ENCODE measurements around the gene FADD. TPM values are rescaled to one million over a fixed set of nuclear protein-coding genes. Genes with fewer than 3 reads are reported as not detected.

FADD gene
- polyA plus RNA-seq, 3 donors = 5.4 to 9.5 (median 7.7) TPM

DNA sequence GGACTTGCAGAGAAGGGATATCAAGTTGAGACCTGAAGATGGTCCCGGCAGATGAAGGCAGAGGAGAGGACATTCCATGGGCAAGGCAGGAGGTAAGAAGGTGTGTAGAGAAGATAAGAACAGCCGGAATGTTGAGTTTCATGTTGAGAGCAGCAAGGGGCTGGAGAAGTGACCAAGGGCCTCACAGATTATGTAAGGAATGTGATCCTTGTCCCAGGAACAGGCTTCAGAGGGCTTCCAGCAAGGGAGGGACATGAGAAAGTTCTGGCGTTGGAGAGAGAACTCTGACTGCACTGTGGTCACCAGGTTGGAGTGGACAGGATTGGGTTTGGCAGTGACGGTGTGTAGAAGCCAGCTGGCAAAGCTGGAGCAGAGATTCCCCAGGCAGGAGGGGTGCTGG lies 39.8 kb downstream of the FADD start:
- TF ChIP-seq, protein P1, sequence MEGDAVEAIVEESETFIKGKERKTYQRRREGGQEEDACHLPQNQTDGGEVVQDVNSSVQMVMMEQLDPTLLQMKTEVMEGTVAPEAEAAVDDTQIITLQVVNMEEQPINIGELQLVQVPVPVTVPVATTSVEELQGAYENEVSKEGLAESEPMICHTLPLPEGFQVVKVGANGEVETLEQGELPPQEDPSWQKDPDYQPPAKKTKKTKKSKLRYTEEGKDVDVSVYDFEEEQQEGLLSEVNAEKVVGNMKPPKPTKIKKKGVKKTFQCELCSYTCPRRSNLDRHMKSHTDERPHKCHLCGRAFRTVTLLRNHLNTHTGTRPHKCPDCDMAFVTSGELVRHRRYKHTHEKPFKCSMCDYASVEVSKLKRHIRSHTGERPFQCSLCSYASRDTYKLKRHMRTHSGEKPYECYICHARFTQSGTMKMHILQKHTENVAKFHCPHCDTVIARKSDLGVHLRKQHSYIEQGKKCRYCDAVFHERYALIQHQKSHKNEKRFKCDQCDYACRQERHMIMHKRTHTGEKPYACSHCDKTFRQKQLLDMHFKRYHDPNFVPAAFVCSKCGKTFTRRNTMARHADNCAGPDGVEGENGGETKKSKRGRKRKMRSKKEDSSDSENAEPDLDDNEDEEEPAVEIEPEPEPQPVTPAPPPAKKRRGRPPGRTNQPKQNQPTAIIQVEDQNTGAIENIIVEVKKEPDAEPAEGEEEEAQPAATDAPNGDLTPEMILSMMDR (IDR thresholded peaks at IDR 0.05) = no peak
- Histone ChIP-seq H3K4me3 (replicated peaks in 1 of 3; ENCODE audit: low read depth in 2 of 3, low read length in 3 of 3) (no peak overlapping the region), H3K27ac (ENCODE audit: low read depth in 1 of 2, low read length in 2 of 2) (no peak overlapping the region), H3K9me3 (replicated peaks in 1 of 2; ENCODE audit: control insufficient read depth in 1 of 2, insufficient read depth in 1 of 2, low read length in 2 of 2) (no peaks in the 10 kb centered on the region), H3K36me3 (replicated peaks in 1 of 2; ENCODE audit: control insufficient read depth in 1 of 2, insufficient read depth in 2 of 2, low read length in 2 of 2) (no peaks in the 10 kb centered on the region), H3K4me2 (replicated peaks; ENCODE audit: extremely low read depth, low read length, poor library complexity, severe bottlenecking) (no peak overlapping the region), H4K20me1 (ENCODE audit: insufficient read depth, low read length) (no peaks in the 10 kb centered on the region), H3K79me2 (ENCODE audit: insufficient read depth, low read length) (no peaks in the 10 kb centered on the region), H2AFZ (ENCODE audit: insufficient read depth, low read depth, low read length, poor library complexity, severe bottlenecking) (no peak overlapping the region), H3K27me3 (ENCODE audit: control insufficient read depth in 2 of 2, insufficient read depth in 2 of 2, low read length in 2 of 2) (peaks cover 0 to 3% of the 10 kb centered on the region in 2 donors), H3K4me1 (ENCODE audit: control insufficient read depth in 1 of 2, insufficient read depth in 2 of 2, low read length in 2 of 2) (no peaks in the 10 kb centered on the region), H3K9ac (ENCODE audit: insufficient read depth, low read length, poor library complexity, severe bottlenecking) (no peak overlapping the region)
- DNase-seq = no peak
- WGBS (ENCODE audit: insufficient coverage) = 94% methylated on average over 4 of the region's 4 CpGs
- Mint-ChIP-seq H3K36me3 (no peaks in the 10 kb centered on the region), H3K27ac (no peak overlapping the region), H3K4me3 (peak overlapping the region in 1 of 2 donors; percentile 17), H3K9me3 (peaks cover 2 to 13% (median 7%) of the 10 kb centered on the region in 7 donors), H3K27me3 (ENCODE audit: low read depth in 3 of 3) (peaks cover 17 to 22% (median 20%) of the 10 kb centered on the region in 3 donors), H3K4me1 (no peaks in the 10 kb centered on the region)
- intact Hi-C loops (cut with micrococcal nuclease) = no loop called here

- Mint-ChIP-seq H3K4me3 (no peak overlapping the region), H3K36me3 (no peaks in the 10 kb centered on the region), H3K27me3 (ENCODE audit: low read depth in 3 of 3) (peaks cover 17 to 22% (median 21%) of the 10 kb centered on the region in 3 donors), H3K4me1 (no peaks in the 10 kb centered on the region), H3K9me3 (peaks cover 2 to 13% (median 7%) of the 10 kb centered on the region in 7 donors), H3K27ac (no peak overlapping the region)
- DNase-seq = no peak
- intact Hi-C loops (cut with micrococcal nuclease) = no loop called here
- WGBS (ENCODE audit: insufficient coverage) = 96% methylated on average over 15 of the region's 15 CpGs
- no peak overlapping the region for H3K9ac ChIP-seq (ENCODE audit: insufficient read depth, low read length, poor library complexity, severe bottlenecking)
- H3K27me3 ChIP-seq (ENCODE audit: control insufficient read depth in 2 of 2, insufficient read depth in 2 of 2, low read length in 2 of 2) = peaks cover 0 to 3% of the 10 kb centered on the region in 2 donors
- H3K79me2 ChIP-seq (ENCODE audit: insufficient read depth, low read length) = no peaks in the 10 kb centered on the region
- no peak overlapping the region for H2AFZ ChIP-seq (ENCODE audit: insufficient read depth, low read depth, low read length, poor library complexity, severe bottlenecking)
- no peaks in the 10 kb centered on the region for H3K9me3 ChIP-seq (replicated peaks in 1 of 2; ENCODE audit: control insufficient read depth in 1 of 2, insufficient read depth in 1 of 2, low read length in 2 of 2)
- no peak overlapping the region for H3K27ac ChIP-seq (ENCODE audit: low read depth in 1 of 2, low read length in 2 of 2)
- no peaks in the 10 kb centered on the region for H4K20me1 ChIP-seq (ENCODE audit: insufficient read depth, low read length)
- no peak overlapping the region for H3K4me3 ChIP-seq (replicated peaks in 1 of 3; ENCODE audit: low read depth in 2 of 3, low read length in 3 of 3)
- H3K4me2 ChIP-seq (replicated peaks; ENCODE audit: extremely low read depth, low read length, poor library complexity, severe bottlenecking) = no peak overlapping the region
- no peaks in the 10 kb centered on the region for H3K4me1 ChIP-seq (ENCODE audit: control insufficient read depth in 1 of 2, insufficient read depth in 2 of 2, low read length in 2 of 2)
- TF ChIP-seq, protein P1 (IDR thresholded peaks at IDR 0.05) = no peak
- no peaks in the 10 kb centered on the region for H3K36me3 ChIP-seq (replicated peaks in 1 of 2; ENCODE audit: control insufficient read depth in 1 of 2, insufficient read depth in 2 of 2, low read length in 2 of 2)
Observed at GRCh38 chr11:70243912-70244652, 41.0 kb downstream of the FADD start.
